ENCODE measurements around the gene SLC2A1. TPM values are rescaled to one million over a fixed set of nuclear protein-coding genes. Genes with fewer than 3 reads are reported as not detected.

SLC2A1 gene
- total RNA-seq, 1 experiment from 2014 or later = 327 TPM

DNA sequence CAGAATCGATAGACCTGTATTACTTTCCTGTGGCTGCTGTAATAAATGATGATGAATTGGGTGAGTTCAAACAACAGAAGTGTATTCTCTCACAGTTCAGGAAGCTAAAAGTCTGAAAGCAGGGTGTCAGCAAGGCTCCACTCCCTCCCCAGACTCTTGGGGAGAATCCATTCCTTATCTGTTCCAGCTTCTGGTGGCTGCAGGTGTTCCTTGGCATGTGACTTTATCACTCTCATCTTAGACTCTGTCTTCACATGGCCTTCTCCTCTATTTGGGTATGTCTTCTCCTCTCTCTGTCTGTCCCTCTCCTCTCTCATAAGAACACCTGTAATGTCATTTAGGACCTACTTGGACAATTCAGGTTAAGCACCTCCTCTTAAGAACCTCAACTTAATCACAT is 44.1 kb upstream of the SLC2A1 start:
- H3K9me3 ChIP-seq (ENCODE audit: insufficient read depth, low read depth) = no peaks in the 10 kb centered on the region
- intact Hi-C loops (cut with micrococcal nuclease; ENCODE audit: unreplicated experiment) = no loop called here
- POLR2A ChIA-PET (ENCODE audit: unreplicated experiment) = no interaction called here
- H3K36me3 ChIP-seq (ENCODE audit: low read depth) = no peaks in the 10 kb centered on the region
- H3K4me3 ChIP-seq = no peak overlapping the region
- no peaks in the 10 kb centered on the region for H4K20me1 ChIP-seq (ENCODE audit: insufficient read depth)
- H3K4me2 ChIP-seq = no peak overlapping the region
- H3K27me3 ChIP-seq (ENCODE audit: insufficient read depth, low read depth) = no peaks in the 10 kb centered on the region
- no TSS peak for BruUV-seq (replicated peaks)
- DNase-seq = no peak
- H2AFZ ChIP-seq = no peak overlapping the region
- H3K9me2 ChIP-seq (ENCODE audit: insufficient read depth) = no peaks in the 10 kb centered on the region
- H3K27ac ChIP-seq = no peak overlapping the region
- no peaks in the 10 kb centered on the region for H3K4me1 ChIP-seq (replicated peaks; ENCODE audit: insufficient read depth)
- TF ChIP-seq EZH2 (IDR thresholded peaks at IDR 0.05; ENCODE audit: low read depth) = no peak
- TF ChIP-seq, protein P1, sequence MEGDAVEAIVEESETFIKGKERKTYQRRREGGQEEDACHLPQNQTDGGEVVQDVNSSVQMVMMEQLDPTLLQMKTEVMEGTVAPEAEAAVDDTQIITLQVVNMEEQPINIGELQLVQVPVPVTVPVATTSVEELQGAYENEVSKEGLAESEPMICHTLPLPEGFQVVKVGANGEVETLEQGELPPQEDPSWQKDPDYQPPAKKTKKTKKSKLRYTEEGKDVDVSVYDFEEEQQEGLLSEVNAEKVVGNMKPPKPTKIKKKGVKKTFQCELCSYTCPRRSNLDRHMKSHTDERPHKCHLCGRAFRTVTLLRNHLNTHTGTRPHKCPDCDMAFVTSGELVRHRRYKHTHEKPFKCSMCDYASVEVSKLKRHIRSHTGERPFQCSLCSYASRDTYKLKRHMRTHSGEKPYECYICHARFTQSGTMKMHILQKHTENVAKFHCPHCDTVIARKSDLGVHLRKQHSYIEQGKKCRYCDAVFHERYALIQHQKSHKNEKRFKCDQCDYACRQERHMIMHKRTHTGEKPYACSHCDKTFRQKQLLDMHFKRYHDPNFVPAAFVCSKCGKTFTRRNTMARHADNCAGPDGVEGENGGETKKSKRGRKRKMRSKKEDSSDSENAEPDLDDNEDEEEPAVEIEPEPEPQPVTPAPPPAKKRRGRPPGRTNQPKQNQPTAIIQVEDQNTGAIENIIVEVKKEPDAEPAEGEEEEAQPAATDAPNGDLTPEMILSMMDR (conservative IDR thresholded peaks at IDR 0.05) = no peak
- no peaks in the 10 kb centered on the region for H3K79me2 ChIP-seq (ENCODE audit: low read depth)
- H3F3A ChIP-seq (ENCODE audit: insufficient read depth, low read depth) = no peaks in the 10 kb centered on the region
- CTCF ChIA-PET = no interaction called here

DNA sequence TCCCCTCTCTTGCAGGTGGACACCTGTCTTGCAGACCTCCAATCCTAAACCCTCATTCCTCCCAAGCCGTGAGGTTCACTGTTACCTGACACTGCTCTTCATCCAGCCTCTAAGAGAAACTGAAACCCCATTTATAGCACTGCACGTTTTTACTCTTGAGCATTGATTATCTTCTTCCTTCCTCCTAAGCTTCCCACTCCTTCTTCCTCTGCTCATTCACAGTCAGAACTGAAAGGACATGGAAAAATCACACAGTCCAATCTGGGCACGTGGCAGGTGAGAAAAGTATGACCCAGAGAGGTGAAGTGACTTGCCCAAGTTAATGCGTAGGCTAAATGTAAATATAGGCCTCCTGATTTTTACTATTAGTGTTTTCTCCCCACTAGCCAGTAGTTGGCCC is 43.4 kb upstream of the SLC2A1 start:
- no peak overlapping the region for H3K27ac ChIP-seq
- H3K4me3 ChIP-seq = no peak overlapping the region
- no peak for TF ChIP-seq EZH2 (IDR thresholded peaks at IDR 0.05; ENCODE audit: low read depth)
- TF ChIP-seq, protein P1 (conservative IDR thresholded peaks at IDR 0.05) = no peak
- no peaks in the 10 kb centered on the region for H3K9me3 ChIP-seq (ENCODE audit: insufficient read depth, low read depth)
- no peaks in the 10 kb centered on the region for H4K20me1 ChIP-seq (ENCODE audit: insufficient read depth)
- no peaks in the 10 kb centered on the region for H3K27me3 ChIP-seq (ENCODE audit: insufficient read depth, low read depth)
- CTCF ChIA-PET = no interaction called here
- POLR2A ChIA-PET (ENCODE audit: unreplicated experiment) = no interaction called here
- H3K4me2 ChIP-seq = no peak overlapping the region
- H2AFZ ChIP-seq = no peak overlapping the region
- no peaks in the 10 kb centered on the region for H3K4me1 ChIP-seq (replicated peaks; ENCODE audit: insufficient read depth)
- no peaks in the 10 kb centered on the region for H3K79me2 ChIP-seq (ENCODE audit: low read depth)
- no peaks in the 10 kb centered on the region for H3K36me3 ChIP-seq (ENCODE audit: low read depth)
- no peaks in the 10 kb centered on the region for H3K9me2 ChIP-seq (ENCODE audit: insufficient read depth)
- no peak for DNase-seq
- BruUV-seq (replicated peaks) = no TSS peak
- intact Hi-C loops (cut with micrococcal nuclease; ENCODE audit: unreplicated experiment) = no loop called here
- no peaks in the 10 kb centered on the region for H3F3A ChIP-seq (ENCODE audit: insufficient read depth, low read depth)

DNA sequence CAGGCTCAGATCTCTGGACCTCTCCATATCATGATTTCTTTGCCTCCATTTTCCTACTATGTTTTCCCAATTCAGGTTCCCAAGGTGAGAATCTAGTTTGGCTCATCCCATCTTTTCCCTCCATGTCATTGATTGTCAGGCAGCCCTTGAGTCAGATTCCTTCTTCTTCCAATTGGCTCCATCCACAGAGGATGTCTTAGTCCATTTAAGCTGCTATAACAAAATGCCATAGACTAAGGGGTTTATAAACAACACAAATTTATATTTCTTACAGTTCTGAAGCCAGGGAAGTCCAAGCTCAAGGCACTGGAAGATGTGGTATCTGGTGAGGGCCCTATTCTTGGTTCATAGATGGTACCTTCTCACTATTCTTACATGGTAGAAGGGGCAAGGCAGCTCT is 42.8 kb upstream of the SLC2A1 start:
- no peaks in the 10 kb centered on the region for H4K20me1 ChIP-seq (ENCODE audit: insufficient read depth)
- no peaks in the 10 kb centered on the region for H3K36me3 ChIP-seq (ENCODE audit: low read depth)
- ChIA-PET POLR2A (ENCODE audit: unreplicated experiment) (no interaction called here), CTCF (no interaction called here)
- no peaks in the 10 kb centered on the region for H3K79me2 ChIP-seq (ENCODE audit: low read depth)
- no peak for DNase-seq
- H2AFZ ChIP-seq = no peak overlapping the region
- H3K4me3 ChIP-seq = no peak overlapping the region
- H3F3A ChIP-seq (ENCODE audit: insufficient read depth, low read depth) = no peaks in the 10 kb centered on the region
- no peak overlapping the region for H3K27ac ChIP-seq
- no peaks in the 10 kb centered on the region for H3K4me1 ChIP-seq (replicated peaks; ENCODE audit: insufficient read depth)
- intact Hi-C loops (cut with micrococcal nuclease; ENCODE audit: unreplicated experiment) = no loop called here
- no peaks in the 10 kb centered on the region for H3K27me3 ChIP-seq (ENCODE audit: insufficient read depth, low read depth)
- no peaks in the 10 kb centered on the region for H3K9me2 ChIP-seq (ENCODE audit: insufficient read depth)
- no peaks in the 10 kb centered on the region for H3K9me3 ChIP-seq (ENCODE audit: insufficient read depth, low read depth)
- H3K4me2 ChIP-seq = no peak overlapping the region
- BruUV-seq (replicated peaks) = no TSS peak
- TF ChIP-seq EZH2 (IDR thresholded peaks at IDR 0.05; ENCODE audit: low read depth) = no peak
- TF ChIP-seq, protein P1 (conservative IDR thresholded peaks at IDR 0.05) = no peak

Data from PC-9 (cell line).